Activated CD8-positive, alpha-beta memory T cell treated with anti-CD3 and anti-CD28 coated beads for 24 hours (primary cell): ENCODE data around the gene IL17REL.
"Not testable (repeated sequence)": the region's sequence is repeated elsewhere in the genome, so short reads cannot be mapped to it uniquely, and the experiment has no call there.

ENCODE experiments used
- DNase-seq: peaks from one replicate; pipeline ENCODE4 v3.0.0-alpha.2; 2020

The IL17REL gene

GRCh38 chr22:49954991-49955580, 57.5 kb downstream of the IL17REL start:
- DNase-seq = no peak

GRCh38 chr22:49954354-49954753, 58.2 kb downstream of the IL17REL start:
- no peak for DNase-seq

DNA sequence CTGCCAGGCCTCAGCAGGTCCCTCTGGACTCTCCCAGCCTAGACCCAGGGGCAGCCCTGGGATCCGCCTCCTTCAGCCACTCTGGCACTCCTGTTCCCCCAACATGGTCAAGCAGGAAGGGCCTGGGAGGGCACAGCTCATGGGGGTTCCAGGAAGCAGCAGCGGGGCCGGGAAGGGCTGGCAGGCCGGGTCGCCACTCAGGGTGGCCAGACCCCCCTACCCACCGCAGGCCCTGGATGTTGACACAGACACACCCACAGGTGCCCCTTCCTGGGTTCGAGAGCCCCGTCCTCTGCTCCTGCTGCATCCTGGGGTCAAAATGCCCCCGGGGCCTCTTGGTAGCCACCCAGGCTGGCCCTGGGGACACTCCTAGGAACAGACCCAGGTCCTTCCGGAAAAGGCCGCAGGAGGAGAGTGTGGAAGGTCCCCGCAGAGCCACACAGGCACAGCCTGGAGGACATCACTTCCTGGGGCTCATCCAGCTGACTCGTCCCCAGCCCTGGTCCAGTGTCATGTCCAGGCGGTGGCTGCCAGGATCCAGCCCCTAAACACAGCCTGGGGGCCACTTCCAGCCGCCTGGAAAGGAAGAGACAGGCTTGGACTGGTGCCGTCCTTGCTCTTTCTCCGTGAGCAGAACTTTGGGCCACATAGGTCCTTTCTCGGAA, 58.8 kb downstream of the IL17REL start:
- DNase-seq = no peak

- no peak for DNase-seq
Observed at GRCh38 chr22:49953027-49953679, 59.4 kb downstream of the IL17REL start.

GRCh38 chr22:49951986-49952896, 60.3 kb downstream of the IL17REL start:
- DNase-seq = no peak

DNA sequence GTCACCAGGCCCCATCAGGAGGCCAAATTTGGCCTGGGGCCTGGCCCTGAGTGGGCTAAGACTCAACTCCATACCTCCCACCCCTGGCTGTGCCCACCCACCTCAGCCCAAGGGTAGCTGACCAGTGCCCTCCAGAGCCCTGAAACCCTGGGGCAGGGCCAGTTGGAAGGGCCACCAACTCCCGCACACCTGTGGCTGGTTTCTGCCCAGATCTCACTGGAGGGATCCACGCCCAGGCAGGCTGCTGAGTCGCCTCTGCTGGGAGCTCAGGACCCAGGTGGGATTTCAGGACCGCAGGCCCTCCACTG, 60.9 kb downstream of the IL17REL start:
- DNase-seq = no peak

DNA sequence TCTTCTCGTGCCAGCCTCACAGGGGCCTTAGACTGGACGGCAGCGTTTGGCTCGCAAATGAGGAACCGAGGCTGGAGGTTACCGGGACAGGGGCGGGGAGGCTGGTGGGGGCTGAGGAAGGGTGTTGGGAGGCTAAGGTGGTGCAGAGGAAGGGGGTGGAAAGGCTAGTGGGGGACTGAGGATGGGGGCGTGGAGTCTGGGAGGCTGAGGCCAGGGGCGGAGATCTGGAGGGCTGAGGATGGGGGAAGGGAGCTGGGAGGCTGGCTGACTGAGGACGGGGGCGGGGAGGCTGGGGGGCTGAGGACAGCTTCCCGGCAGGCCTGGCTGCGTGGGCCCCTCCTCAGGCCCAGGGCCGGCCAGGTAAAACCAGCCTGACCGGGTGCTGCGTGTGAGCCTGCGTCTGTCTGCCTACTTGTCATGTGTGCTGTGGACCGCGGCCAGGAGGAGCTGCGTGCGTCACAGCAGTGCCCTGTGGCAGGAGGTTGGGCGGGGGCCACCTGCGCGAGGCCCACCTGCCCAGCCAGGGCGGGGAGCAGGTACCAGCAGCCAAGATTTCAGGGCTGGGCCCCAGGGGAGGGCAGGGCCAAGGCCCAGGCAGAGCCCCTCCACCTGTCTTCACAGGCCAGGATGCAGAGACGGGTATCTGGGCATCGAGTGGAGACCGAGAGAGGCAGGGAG, 61.4 kb downstream of the IL17REL start:
- DNase-seq = no peak

GRCh38 chr22:49950396-49950994, 62.1 kb downstream of the IL17REL start:
- DNase-seq = no peak

DNA sequence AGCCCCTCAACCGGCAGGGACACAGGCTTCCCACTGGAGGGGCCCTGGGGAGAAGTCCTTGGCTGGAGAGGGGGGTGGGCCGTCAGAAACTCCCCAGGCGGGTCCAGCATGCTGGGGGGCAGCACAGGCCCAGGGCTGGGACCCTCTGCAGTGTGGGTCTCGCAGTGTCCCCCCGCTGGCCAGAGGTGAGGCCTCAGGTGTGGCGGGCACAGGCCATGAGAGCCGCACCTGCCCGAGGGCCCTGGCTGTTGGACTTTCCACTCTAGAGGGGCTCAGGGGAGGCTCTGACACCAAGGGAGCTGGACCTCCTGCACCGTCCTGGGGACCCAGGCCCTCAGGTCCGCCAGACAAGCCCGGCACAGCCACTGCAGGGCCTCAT, 62.7 kb downstream of the IL17REL start:
- no peak for DNase-seq

GRCh38 chr22:49948958-49949913, 63.3 kb downstream of the IL17REL start:
- no peak for DNase-seq

DNA sequence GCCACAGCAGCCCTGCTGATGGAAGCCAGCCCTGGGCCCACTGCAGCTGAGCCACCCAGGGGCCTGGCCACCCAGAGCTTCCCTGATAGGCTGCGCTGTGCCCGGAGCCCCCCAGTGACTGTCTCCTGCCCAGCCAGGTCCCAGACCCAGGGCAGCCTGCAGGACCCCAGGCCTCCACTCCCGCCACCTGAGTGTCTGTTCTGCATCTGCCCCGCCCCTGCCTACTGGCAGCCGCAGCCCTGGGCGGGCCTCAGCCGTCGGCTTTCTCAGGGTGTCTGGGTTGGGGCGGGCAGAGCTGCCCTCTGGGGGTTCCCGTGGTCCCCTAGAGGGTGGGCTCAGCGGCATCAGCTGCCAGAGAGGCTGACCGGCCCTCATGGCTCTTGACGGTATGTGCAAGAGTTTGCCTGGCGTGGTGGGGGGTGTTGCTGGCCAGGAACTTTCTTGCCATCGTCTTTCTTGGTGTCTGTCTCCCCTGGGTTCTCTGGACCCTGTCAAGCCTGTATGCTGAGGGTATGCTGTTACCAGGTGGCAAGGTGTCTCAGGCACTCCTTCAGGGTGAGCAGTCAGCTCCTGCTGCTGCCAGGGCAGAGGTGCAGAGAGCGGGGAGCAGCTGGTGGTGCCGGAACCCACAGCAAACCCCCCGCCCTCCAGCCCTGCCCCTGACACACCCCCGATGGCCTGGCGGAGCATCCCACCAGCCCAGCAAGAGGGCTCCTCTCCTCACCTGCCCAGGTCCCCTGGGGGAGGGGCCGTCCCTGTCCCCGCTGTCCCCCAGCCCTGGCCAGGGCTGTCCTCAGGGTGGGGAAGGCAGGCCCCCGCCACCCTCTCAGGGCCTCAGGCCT, 64.2 kb downstream of the IL17REL start:
- DNase-seq = no peak

- no peak for DNase-seq
Observed at GRCh38 chr22:49947296-49947622, 65.3 kb downstream of the IL17REL start.

- DNase-seq = no peak
Observed at GRCh38 chr22:49946612-49947295, 65.8 kb downstream of the IL17REL start.

DNA sequence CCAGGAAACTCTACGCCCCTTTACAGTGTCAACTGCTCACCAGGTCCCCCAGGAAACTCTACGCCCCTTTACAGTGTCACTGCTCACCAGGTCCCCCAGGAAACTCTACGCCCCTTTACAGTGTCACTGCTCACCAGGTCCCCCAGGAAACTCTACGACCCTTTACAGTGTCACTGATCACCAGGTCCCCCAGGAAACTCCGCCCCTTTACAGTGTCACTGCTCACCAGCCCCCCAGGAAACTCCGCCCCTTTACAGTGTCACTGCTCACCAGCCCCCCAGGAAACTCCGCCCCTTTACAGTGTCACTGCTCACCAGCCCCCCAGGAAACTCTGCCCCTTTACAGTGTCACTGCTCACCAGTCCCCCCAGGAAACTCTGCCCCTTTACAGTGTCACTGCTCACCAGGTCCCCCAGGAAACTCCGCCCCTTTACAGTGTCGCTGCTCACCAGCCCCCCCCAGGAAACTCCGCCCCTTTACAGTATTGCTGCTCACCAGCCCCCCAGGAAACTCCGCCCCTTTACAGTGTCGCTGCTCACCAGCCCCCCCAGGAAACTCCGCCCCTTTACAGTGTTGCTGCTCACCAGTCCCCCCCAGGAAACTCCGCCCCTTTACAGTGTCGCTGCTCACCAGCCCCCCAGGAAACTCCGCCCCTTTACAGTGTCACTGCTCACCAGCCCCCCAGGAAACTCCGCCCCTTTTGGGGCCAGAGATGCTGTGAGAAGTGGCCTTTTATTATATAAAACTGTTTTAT, 67.3 kb downstream of the IL17REL start:
- DNase-seq = not testable (repeated sequence)
